Brain microvascular endothelial cell (primary cell): ENCODE results near the gene VTA1.

ENCODE experiments used
- DNase-seq: peaks from one replicate; pipeline ENCODE4 v3.0.0-alpha.2; 2020
- H3K27ac ChIP-seq: fragments of 250-450 bp; sonication (Bioruptor Pico); 2 replicates; pipeline ENCODE4 v1.5.1; 2020; ENCODE audit warnings: mild to moderate bottlenecking, moderate library complexity
- H3K27me3 ChIP-seq: fragments of 250-450 bp; sonication (Bioruptor Pico); replicated peaks from 2 replicates; pipeline ENCODE4 v1.5.1; 2020; ENCODE audit warnings: mild to moderate bottlenecking
- H3K36me3 ChIP-seq: fragments of 250-450 bp; sonication (Bioruptor Pico); replicated peaks from 2 replicates; pipeline ENCODE4 v1.5.1; 2020; ENCODE audit warnings: mild to moderate bottlenecking
- H3K4me3 ChIP-seq: 2 replicates; pipeline ENCODE4 v1.5.1; 2011; ENCODE audit warnings: low read depth, mild to moderate bottlenecking, control low read depth, low read length, moderate library complexity
- CTCF ChIP-seq: IDR thresholded peaks from 2 replicates; pipeline ENCODE4 v1.5.1; 2011; ENCODE audit warnings: low read depth, mild to moderate bottlenecking, moderate library complexity, low read length, control low read depth, inconsistent platforms; ENCODE audit errors: missing control alignments
- in situ Hi-C: cut with HindIII; loops from 2 replicates; pipeline ENCODE4 v1.10.0; 2017; ENCODE audit warnings: low sequenced_read_pairs, low pct_ligation_motif_present

The VTA1 gene

GRCh38 chr6:142173980-142174379, 26.9 kb downstream of the VTA1 start:
- H3K4me3 ChIP-seq: no peak overlapping the region
- no peaks in the 10 kb centered on the region for H3K27me3 ChIP-seq
- H3K27ac ChIP-seq: no peak overlapping the region
- H3K36me3 ChIP-seq: peaks cover 5% of the 10 kb centered on the region
- in situ Hi-C loops: no loop called here
- DNase-seq: no peak
- no peak for TF ChIP-seq CTCF

DNA sequence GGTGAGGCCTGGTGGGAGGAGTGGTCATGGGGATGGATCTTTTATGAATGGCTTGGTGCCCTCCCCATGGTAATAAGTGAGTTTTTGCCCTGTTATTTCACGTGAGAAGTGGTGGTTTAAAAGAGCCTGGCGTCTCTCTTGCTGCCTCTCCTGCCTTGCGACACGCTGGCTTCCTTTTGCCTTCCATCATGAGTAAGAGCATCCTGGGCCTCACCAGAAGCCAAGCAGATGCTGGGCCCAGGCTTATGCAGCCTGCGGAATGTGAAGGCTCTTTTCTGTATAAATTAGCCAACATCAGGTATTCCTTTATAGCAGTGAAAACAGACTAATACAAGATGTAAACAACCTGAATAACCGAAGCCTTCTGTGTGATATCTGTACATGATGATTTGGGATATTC, 27.6 kb downstream of the VTA1 start:
- Histone ChIP-seq H3K4me3 (no peak overlapping the region), H3K27ac (no peak overlapping the region), H3K36me3 (peaks cover 5% of the 10 kb centered on the region), H3K27me3 (no peaks in the 10 kb centered on the region)
- in situ Hi-C loops: no loop called here
- no peak for DNase-seq
- TF ChIP-seq CTCF: no peak

DNA sequence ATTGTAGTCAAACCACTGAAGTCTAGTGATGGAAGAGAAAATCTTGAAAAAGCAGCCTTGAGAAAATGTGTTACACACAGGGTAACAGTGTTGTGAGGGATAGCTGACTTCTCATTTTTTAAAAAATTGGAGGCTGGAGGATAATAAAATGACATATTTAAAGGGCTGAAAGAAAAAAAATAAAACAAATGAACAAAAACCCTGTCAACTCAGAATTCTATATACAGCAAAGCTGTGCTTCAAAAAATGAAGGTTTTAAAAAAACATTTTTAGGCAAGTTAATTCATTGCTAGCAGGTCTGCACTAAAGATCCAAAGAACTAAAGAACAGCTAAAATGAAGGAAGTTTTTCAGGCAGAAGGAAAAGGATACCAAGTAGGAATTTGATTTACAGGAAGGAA, 31.1 kb downstream of the VTA1 start:
- H3K27ac ChIP-seq: no peak overlapping the region
- DNase-seq: no peak
- in situ Hi-C loops: no loop called here
- H3K27me3 ChIP-seq: no peaks in the 10 kb centered on the region
- no peaks in the 10 kb centered on the region for H3K36me3 ChIP-seq
- no peak overlapping the region for H3K4me3 ChIP-seq
- no peak for TF ChIP-seq CTCF

GRCh38 chr6:142182004-142182403, 34.9 kb downstream of the VTA1 start:
- no peak for DNase-seq
- Histone ChIP-seq H3K4me3 (no peak overlapping the region), H3K36me3 (no peaks in the 10 kb centered on the region), H3K27ac (no peak overlapping the region), H3K27me3 (no peaks in the 10 kb centered on the region)
- no peak for TF ChIP-seq CTCF
- in situ Hi-C loops: no loop called here

- no peak for TF ChIP-seq CTCF
- H3K36me3 ChIP-seq: no peaks in the 10 kb centered on the region
- no peak overlapping the region for H3K27ac ChIP-seq
- in situ Hi-C loops: no loop called here
- H3K27me3 ChIP-seq: no peaks in the 10 kb centered on the region
- no peak overlapping the region for H3K4me3 ChIP-seq
- no peak for DNase-seq
Observed at GRCh38 chr6:142183351-142183750, 36.3 kb downstream of the VTA1 start.

GRCh38 chr6:142184307-142184706, 37.2 kb downstream of the VTA1 start:
- TF ChIP-seq CTCF: no peak
- no peak overlapping the region for H3K4me3 ChIP-seq
- in situ Hi-C loops: no loop called here
- DNase-seq: no peak
- H3K36me3 ChIP-seq: no peaks in the 10 kb centered on the region
- H3K27ac ChIP-seq: no peak overlapping the region
- H3K27me3 ChIP-seq: no peaks in the 10 kb centered on the region
